ENCODE results near the gene IL5. TPM values are rescaled to one million over a fixed set of nuclear protein-coding genes. Genes with fewer than 3 reads are reported as not detected.
A peak's percentile ranks its signal among the peaks of the same experiment; 100 is the strongest.

IL5 gene
- polyA plus RNA-seq, 4 donors: 0.18 to 0.21 TPM; not detected in 2

DNA sequence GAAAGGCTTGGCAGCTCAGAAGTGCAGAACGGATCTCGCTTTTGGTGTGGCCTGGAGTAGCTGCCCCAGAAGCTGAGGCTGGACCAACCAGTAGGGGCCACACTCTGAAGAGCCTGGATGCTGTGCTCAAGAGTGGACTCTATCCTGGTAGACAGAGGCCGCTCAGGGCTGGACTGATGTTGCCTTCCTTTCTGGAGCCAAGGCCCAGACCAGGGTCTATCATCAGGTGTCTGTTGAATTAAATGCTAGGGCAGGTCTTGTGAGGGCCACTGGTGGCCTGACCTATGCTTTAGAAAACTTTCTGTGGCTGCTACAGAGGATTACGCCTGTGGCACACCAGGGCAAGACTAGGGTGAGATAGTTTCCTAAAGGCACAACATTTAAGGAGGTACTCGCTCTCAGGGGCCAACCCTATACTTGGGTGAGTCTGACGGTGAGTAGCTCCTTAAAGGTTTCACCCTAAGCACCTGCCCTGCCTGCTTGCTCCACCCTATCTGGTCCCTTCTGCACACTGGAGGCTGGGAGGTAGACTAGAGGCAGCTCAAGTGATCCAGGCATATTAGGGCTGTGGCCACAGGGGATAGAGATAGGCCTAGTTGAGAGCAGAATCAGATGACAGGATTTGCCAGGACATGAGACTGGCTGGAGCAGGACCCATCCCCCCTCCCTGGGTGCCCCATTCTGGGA lies 42.9 kb downstream of the IL5 start:
- DNase-seq (ENCODE audit: low read depth in 4 of 4, low spot score in 3 of 4): no peak

DNA sequence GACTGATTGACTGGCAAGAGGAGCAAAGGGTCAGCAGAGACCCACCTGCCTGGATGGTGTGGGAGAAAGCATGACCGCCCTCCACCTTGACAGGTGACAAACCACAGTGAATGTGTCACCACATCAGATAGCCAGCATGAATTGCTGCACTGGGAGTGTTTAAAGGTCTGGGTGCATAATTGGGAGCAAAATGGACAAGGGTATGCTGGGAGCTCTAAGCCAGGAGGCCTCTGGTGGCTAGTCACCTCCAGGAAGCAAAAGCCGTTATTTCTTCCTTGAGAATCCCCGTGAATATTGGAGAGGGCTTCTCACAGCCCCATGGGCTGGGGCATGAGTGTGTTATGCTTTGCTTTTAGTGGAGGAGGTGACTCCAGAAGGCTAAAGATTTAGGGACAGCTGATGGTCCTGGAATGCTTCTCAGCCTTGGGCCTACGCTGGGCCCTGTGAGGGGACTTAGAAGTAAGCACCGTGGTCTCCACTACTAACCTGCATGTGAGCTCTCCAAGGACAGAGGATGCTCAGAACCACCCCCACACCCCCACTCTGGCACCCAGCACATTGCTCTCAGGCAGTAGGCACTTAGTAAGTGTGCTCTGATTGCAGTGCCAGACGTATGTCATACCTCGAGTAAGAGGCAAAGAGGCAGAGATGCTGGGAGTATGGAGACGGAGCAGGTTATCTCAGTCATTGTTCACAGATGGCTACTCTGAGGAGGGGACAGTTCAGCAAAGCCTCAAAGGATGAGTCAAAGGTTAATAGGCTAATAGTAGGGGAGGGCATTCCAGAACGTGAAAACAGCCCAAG lies 43.7 kb downstream of the IL5 start:
- DNase-seq (ENCODE audit: low read depth in 4 of 4, low spot score in 3 of 4): no peak

- no peak for DNase-seq (ENCODE audit: low read depth in 4 of 4, low spot score in 3 of 4)
These were observed 44.5 kb downstream of the IL5 start for GRCh38 chr5:132498686-132499271.

DNA sequence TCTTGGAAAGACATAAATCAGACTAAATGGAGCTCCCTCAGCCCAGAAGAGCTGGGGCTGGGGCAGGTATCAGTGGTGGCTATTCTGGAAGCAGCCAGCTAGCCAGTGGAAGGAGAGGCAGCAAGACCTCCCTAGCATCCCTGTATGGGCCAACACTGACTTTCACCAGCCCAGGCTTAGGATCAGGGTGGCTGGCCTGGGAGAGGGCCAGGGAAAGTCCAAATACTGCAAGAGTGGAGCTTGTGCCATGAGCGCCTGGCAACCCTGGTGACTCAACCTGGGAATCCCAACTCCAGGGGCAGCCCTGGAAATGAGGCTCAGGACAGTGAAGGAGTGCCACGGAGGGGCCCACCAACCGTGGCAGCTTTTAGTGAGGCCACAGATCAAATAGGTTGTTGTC lies 45.2 kb downstream of the IL5 start:
- DNase-seq (ENCODE audit: low read depth in 4 of 4, low spot score in 3 of 4): no peak

GRCh38 chr5:132497488-132497997 lies 45.8 kb downstream of the IL5 start:
- no peak for DNase-seq (ENCODE audit: low read depth in 4 of 4, low spot score in 3 of 4)

DNA sequence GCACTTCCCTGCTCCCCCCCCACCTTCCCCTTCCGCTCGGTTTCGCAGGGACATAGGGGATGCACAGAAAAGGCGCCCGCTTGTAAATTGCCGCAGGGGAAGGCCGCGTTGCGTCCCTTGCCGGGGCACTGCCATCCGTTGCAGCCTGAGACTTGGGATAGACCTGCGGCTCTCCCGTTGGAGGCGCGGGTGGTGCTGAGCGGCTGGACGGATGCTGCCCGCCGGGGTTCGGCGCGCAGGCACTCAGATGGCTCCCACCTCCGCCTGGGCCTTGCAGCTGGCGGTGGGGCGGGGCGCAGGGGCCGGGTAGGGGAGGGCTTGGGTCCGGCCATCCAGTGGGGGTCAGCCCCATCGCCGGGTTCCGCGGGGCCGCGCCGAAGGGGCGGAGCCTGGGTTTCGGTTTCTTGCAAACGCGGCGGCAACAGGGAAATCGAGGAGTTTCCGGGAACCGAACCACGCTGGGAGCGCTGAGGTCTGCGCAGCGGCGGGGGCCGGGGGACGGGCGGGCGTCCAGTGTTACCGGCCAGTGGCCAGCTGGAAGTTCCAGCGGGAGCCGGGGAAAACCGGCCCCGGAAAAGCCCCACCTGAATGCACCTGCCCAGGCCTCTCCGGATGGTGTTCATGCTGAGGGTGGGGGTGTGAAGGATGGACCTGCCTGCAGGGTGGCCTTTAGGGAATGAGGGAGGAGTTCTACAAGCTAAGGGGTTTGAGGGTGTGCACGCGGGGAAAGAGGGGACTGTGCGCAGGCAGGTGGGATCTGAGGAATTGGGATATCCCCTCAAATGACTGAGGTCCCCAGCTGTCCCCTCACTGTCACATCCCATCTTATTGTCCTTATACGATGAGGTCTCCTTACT lies 46.5 kb downstream of the IL5 start:
- DNase-seq (ENCODE audit: low read depth in 4 of 4, low spot score in 3 of 4): peak in 2 of 4 donors; percentile 53 to 59

GRCh38 chr5:132496191-132496630 lies 47.1 kb downstream of the IL5 start:
- DNase-seq (ENCODE audit: low read depth in 4 of 4, low spot score in 3 of 4): peak in 2 of 4 donors; percentile 66 to 70

GRCh38 chr5:132495667-132496190 lies 47.6 kb downstream of the IL5 start:
- peak in 2 of 4 donors; percentile 50 to 72 for DNase-seq (ENCODE audit: low read depth in 4 of 4, low spot score in 3 of 4)

- DNase-seq (ENCODE audit: low read depth in 4 of 4, low spot score in 3 of 4): no peak
These were observed 49.5 kb downstream of the IL5 start for GRCh38 chr5:132493821-132494220.

DNA sequence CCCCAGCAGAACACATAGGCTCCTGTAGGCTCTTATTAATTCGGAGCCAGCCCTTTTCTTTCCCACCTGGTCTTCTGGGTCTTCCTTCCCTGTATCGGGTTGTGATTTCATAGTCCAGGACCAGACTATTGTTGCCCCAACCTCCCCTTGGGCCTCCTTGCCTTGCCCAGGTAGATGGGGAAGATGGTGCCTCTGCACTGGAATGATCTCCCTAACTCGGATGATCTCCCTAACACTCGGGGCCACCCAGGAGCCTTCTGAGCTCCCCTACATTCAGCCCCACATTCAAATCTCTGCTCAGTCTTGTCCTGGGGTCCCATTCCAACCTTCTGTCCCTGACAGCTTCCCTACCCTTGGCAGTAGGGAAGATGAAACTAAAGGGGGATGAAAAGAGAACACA lies 50.1 kb downstream of the IL5 start:
- no peak for DNase-seq (ENCODE audit: low read depth in 4 of 4, low spot score in 3 of 4)

- no peak for DNase-seq (ENCODE audit: low read depth in 4 of 4, low spot score in 3 of 4)
These were observed 50.8 kb downstream of the IL5 start for GRCh38 chr5:132492386-132493125.

Other genes with a start within 250 kb of the IL5 start
- gene SLC22A4, start 249.1 kb downstream of the IL5 start, polyA plus RNA-seq (ENCODE audit: insufficient read length in 4 of 4): 1 to 10 TPM; 4.2 to 6.6 (median 6.3) TPM
- gene SLC22A5, start 173.8 kb downstream of the IL5 start, polyA plus RNA-seq (ENCODE audit: insufficient read length in 4 of 4): 10 to 100 TPM; 41.5 to 54.5 (median 43.5) TPM
- gene IRF1, start 52.7 kb downstream of the IL5 start, polyA plus RNA-seq (ENCODE audit: insufficient read length in 4 of 4): 10 to 100 TPM; 16.1 to 20.2 (median 18.9) TPM
- 10 to 100 TPM; 44.8 to 52.0 (median 48.5) TPM for gene RAD50, start 13.5 kb upstream of the IL5 start, polyA plus RNA-seq (ENCODE audit: insufficient read length in 4 of 4)
- under 1 TPM in 1 of 4 donors, not detected in 3; 0.14 TPM for gene IL13, start 114.7 kb upstream of the IL5 start, polyA plus RNA-seq (ENCODE audit: insufficient read length in 4 of 4)
- under 1 TPM in 1 of 4 donors, not detected in 3; 0.09 TPM for gene IL4, start 130.5 kb upstream of the IL5 start, polyA plus RNA-seq (ENCODE audit: insufficient read length in 4 of 4)
- gene KIF3A, start 194.0 kb upstream of the IL5 start, polyA plus RNA-seq (ENCODE audit: insufficient read length in 4 of 4): 10 to 100 TPM; 18.6 to 21.2 (median 20.6) TPM
- gene CCNI2, start 203.9 kb upstream of the IL5 start, polyA plus RNA-seq (ENCODE audit: insufficient read length in 4 of 4): 1 to 10 TPM; 3.1 to 3.7 (median 3.5) TPM
- 10 to 100 TPM; 75.6 to 90.5 (median 80.4) TPM for gene SEPTIN8, start 233.7 kb upstream of the IL5 start, polyA plus RNA-seq (ENCODE audit: insufficient read length in 4 of 4)